OCI-LY1 (cell line): Measurements from ENCODE around the gene SEC14L1.

Experiments used
- CTCF ChIP-seq: fragments of 200-600 bp; sonication (generic), shearing (Covaris generic); IDR thresholded peaks from 2 replicates; pipeline ENCODE4 v1.5.1; 2017; ENCODE audit warnings: mild to moderate bottlenecking, antibody characterized with exemption, low read length, moderate library complexity, mixed read lengths
- EZH2 ChIP-seq: fragments of 200-600 bp; sonication (generic), shearing (Covaris generic); IDR thresholded peaks from 2 replicates; pipeline ENCODE4 v1.8.0; 2017; ENCODE audit warnings: borderline replicate concordance, mixed run types, mild to moderate bottlenecking, antibody characterized with exemption, low read length, moderate library complexity, mixed read lengths

- TF ChIP-seq CTCF = no peak
- TF ChIP-seq EZH2 = no peak
Observed at GRCh38 chr17:77141846-77142449, 1.2 kb downstream of the SEC14L1 start.
